Activated T-cell treated with anti-CD3 and anti-CD28 coated beads, Interleukin-2, amount 50 U/mL, for 48 hours (primary cell): ENCODE results near the gene SPON1.
"Not testable (repeated sequence)": the region's sequence is repeated elsewhere in the genome, so short reads cannot be mapped to it uniquely, and the experiment has no call there.

Experiments
- DNase-seq, 2 experiments: peaks; one replicate each; pipeline ENCODE4 v3.0.0-alpha.2; 2020

SPON1 gene

DNA sequence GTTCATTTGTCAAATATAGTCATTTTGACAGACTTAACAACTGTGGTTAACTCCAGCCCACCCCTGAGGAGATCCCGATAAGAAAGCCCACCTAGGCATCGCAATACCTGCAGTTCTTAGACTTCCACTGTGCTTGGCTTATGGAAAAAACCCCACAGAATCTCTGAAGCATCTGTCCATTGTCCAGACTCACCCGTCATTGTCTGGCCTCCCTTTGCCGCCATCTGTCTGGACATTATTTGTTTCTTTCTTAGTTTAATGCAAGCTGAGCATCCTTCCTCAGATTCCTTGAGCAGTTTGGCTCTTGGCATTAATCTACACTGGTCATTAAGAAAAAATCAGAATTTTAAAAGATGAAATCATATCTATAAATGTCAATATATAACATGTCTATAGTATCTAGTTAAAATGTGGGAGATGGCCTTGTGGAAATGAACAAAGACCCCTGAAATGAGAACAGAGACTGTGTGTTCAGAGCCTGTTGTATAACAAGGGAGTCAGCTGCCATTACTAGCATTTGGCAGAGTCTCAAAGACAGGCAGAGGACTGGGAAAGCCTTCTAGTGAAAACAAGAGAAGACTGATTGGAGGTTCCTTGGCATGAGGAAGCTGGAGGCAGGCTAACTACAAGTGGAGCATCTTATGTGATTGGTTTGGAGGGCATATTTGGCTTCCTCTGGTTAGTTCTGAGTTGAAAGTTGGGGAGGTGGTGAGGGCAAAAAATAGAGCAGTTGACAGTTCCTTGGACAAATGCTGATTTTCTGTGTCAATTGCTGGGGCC, 80.4 kb downstream of the SPON1 start:
- DNase-seq: no peak

DNA sequence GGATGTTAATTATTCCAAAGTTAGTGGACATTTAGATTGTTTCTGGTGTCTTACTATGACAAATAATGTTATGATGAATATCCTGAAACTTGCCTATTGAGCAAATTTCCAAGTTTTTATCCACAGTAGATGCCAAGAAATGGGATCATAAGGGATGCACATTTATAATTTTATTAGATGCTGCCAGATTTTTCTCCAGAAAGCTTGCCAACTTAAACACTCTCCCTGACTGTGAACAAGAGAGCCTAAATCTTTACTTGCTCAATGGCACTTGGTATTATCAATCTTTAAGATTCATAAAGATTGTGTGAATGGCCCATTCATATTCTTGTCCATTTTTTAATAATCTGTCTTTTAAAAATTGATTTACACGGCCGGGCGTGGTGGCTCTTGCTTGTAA, 82.4 kb downstream of the SPON1 start:
- DNase-seq: no peak

DNA sequence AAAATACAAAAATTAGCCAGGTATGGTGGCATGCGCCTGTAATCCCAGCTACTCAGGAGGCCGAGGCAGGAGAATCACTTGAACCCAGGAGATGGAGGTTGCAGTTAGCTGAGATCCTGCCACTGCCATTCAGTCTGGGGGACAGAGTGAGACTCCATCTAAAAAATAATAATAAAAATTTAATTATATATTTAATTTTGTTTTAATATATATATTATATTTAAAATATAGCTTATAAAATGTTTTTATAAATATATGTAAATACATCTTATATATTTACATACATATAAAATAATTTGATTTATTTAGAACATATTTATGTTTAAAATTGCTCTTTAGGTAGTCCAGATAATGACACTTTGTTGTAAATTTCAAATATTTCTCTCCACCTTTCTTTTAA, 82.9 kb downstream of the SPON1 start:
- DNase-seq: no peak

DNA sequence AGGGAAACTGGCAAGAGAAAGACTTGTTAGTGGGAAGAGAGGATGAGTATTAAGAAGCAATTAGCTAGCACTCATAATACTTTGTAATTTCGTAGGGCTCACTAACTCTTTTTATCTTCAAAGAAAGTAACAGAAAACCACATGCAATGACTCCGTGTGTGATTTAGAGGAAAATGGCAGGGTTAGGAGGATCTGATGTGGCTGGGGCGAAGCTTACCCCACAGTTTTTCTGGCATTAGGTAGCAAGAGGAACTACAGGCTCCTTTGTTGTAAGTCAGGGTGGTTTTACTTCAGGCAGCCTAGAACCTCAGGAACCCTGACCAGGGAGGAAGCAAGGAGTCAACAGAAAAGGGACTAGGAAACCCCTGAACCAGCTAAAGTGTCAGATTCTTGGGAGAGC, 89.7 kb downstream of the SPON1 start:
- no peak for DNase-seq

DNA sequence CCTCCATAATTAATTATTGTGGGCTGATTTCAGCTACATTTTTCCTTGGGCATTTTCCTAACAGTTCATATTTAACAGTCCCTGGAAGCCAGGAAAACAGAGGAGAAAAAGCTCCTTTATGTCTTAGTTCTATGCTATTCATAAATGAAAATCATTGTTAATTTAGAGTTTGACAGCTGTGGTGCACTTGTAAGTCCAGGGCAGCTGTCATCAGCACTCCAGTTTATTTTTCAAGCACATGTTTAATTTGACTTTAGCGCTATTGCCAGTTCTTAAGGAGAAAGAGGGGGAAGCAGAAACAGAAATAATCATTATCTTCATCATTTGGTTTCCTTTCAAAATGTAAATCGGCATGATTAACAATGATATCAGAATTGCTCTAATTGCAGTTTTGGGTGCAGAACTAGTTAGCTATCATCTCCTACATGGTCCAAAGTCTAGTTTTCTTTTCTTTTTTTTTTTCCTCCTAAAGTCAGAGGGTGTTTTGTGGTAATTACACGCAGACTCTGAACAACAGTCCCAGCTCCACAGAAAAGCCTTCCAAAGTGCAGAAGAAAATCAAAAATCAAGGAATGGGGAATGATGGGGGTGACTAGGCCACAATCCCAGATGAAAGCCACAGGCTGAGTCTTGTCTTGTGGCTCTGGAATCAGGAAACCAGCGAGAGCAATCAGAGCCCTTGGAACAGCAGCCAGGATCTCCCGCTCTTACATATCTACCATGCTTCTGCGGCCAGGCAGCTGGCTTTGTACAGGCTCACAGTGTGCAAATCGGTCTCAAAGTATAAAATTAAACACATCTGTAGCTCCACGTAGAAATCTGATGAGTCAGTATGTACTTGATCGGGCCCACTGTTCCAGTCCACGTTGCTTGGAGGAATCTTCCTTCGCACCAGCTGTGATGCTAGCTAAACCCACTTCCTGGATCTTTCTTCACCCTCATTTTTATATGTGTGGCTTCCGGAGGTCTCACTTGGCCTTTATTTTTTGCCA, 91.9 kb downstream of the SPON1 start:
- DNase-seq: no peak

DNA sequence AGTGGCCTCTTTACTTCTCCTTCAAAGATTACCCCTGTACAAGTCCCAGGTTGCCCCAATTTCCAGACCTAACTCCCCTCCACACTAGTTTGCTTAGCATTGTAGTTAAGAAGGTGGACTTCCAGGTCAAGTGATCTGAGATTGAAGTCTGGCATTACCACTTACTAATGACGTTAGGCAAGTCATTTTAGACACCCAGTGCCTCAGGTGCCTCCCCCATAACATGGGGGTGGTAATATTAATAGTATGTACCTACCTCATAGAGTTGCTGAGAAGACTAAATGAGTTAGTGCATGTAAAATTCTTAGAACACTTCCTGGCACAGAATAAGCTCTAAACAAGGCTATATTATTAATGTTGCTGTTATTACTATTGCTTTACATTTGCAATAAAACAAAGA, 93.4 kb downstream of the SPON1 start:
- no peak for DNase-seq

DNA sequence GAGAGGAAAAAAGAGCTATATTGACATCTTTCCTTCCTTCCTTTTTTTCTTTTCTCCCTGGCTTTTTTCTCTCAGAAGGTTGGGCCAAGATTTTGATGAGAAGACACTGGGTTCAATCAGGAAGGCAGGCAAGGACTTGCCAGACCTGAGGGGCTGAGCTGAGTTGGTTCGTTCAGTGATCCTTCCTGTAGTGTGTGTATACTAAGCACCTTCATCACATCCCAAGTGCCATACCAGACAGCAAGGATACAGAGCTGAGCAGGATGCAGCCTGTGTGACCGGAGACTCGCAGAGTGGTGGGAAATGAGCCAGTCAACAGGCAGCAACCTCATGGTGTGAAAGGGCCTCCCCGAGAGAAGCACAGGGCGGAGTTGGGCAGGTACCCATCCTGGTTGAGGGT, 95.5 kb downstream of the SPON1 start:
- DNase-seq: no peak

DNA sequence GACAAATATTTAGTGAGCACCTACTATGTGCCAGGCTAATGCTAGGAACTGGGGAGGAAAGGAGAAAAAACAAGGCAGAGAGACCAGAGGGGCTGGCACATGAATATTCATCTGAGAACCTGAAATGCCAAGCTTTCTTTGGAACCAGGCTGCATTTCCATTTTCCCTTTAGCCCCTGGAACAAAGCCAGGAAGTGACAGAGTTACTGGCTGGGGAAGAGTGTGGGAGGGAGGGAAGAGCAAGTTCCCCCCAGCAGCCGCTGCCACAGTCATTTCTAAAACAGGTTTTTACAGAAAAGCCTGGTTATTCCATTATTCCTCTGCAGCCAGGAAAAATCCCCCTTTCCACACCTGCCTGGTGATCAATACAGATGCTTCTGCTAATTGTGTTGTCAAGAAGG, 97.0 kb downstream of the SPON1 start:
- DNase-seq: no peak

DNA sequence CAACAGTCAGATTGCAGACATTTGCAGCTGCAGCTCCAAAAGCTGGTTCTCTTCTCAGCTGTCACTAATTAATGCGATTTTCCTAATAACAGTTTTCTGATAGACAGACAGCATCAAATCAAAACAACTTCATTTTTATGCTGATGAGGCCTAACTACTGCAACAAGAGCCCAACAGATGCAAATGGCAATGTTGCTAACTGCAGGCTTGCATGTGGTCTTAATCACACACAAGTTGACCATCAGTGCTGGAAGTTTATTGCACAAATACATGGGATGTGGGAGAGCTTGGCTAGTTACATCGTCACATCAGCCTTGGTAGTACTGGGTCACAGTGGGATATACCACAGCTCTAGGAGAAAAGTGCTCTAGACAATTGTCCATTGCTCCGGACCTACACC, 99.2 kb downstream of the SPON1 start:
- DNase-seq: no peak

DNA sequence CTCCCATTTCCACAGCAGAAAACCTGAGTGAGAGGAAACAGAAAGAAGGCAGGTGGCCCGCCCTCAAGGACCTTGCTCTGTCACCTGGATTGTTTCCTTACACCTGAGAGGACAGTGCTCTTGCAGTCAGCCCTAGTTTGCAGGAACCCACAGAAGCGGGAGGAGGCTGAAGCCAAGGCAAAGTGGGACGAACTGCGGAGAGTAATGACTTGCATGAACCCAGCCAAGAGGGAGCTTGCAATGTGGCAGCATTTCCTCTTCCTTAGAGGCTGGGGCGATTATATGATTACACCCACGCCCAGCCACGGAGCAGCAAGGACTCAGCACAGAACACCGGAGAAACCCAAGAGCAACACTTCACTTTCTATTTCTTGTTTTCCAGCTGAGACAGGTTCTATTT, 102.6 kb downstream of the SPON1 start:
- peak; percentile 27 to 31 for DNase-seq

DNA sequence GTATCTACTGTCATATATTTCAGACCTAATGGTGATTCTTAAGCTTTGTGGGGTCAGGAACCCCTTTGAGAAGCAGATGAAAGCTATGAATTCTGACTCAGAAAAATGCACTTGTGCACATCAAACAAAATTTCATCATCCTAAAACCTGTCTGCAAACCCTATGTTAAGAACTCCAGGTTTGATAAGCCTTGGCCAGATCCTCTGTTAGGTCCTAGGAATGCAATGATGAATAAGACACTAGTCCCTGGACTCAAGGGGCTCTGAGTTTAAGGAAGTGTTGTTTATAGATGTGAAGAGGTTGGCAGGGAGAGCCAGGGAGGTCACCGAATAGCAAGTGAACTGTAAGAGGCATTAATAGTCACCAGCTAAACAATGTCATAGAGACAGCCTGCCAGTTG, 103.2 kb downstream of the SPON1 start:
- no peak for DNase-seq

DNA sequence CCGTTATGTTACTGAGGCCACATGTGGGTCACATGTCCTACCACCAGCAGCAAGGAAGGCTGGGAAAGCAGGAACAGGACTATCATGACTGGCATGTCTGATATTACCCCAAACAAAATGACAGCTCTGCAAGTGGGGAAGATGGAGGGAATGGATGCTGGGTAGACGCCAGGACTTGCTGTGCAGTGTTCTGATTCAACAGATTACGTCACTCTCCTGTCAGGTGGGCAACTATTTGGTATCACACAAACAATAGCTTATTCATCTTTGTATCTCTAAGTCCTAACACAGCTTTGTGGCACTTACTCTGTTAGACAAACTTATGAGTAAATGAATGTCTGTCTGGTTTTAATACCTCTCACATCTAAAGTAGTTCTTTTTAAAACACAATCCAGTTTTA, 105.2 kb downstream of the SPON1 start:
- no peak for DNase-seq

DNA sequence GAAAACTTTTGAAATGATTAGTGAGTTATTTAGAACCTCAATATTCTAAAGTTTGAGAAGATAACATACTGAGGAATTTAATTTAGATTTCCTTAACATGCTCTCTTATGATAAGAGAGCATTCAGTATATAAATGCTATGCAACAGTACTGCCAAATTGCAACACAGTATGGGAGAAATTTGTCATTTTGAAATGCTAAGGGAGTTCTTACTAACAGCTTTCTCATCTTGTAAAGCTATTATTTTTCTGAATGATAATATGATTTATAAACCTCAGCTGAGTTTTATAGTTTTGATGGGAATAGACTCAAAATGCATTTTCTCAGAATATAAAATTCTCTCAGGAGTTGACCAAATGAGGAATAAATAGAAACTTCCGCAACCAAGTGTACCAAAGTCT, 108.4 kb downstream of the SPON1 start:
- DNase-seq: no peak

DNA sequence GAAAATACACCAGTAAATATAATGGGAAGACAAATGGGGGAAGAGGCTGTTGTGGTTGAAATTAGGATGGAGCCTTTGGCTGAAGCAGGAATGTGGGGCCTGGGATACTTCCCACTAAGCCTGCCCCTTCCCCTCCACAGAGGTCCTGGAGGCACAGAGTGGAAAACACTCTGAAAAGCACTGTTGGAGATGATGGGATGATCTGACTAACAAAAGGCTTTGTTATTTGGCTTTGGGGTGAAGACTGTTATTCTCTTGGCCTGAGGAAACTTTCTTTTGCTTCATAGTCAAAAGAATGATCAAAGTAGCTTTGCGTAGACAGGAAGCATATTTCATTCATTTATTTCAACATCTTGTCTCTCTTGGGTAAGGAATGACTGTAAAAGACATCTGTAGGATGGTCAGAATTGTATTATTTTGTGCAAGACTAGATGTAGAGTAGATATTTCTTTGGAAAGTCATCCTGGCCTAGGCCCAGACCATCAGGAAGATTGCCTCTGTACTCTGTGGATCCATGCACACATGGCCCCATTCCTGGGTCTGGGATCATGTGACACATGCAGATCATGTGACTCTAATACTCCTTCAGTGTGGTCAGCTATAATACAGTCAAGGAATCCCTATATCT, 111.4 kb downstream of the SPON1 start:
- no peak for DNase-seq

DNA sequence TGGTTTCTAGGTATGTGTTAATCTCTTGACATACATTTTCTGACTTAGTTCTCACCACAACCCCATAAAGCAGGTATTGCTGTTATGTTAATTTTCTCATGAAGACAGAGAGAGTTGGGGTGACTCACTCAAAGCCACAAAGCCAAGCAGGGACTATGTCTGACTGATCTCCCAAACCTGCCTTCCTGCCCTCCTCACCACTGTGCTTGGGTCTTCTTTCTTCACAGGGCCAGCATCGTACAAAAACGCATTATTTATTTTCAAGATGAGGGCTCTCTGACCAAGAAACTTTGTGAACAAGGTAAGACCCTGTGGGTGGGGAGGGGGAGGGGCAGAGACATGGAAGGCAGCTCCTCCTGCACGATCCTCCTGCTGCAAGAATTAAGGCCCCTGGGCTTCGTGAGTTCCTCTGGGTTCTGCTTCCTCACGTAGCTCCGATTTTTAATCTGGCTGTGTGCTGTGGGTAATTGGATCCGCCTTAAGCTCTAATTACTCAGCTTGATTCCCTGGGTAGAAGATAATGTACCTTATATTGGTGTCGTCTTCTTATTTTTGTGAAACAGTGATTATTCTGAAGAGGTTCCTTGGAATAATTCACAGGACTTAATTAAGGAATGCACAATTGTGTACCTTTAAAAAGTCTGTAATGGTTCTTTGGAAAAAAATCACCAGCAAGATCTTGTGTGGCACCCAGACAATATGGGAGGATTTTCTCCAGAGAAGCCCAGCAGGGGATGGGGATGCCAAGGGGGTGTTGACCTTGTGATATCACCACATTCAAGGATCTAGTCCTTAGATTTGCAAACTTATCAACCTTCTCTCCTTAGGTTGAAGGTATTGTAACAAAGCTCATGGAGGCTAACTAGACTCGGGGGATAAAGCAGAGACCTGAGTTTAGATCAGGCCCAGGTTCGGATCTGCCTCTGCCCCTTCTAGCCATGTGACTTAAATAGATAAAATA, 112.9 kb downstream of the SPON1 start:
- DNase-seq: peak; percentile 67 to 71

DNA sequence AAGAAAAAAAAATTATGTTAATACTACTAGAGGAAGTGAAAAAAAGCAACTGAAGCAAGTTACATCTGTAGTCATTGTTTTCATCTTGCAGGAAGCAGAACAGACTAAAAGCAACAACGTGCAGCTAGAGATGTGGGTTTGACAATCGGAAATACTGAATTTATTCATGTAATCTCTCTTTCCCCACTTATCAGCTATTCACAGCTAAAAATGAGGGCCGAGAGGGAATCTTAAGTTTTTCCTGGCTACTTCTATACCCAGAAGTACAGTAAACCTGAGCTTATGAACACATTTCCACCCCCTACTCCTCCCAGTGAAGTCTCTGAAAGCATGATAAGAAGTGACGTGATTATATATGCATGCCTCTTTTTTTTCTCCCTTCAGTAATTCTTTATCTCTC, 116.5 kb downstream of the SPON1 start:
- DNase-seq: no peak

DNA sequence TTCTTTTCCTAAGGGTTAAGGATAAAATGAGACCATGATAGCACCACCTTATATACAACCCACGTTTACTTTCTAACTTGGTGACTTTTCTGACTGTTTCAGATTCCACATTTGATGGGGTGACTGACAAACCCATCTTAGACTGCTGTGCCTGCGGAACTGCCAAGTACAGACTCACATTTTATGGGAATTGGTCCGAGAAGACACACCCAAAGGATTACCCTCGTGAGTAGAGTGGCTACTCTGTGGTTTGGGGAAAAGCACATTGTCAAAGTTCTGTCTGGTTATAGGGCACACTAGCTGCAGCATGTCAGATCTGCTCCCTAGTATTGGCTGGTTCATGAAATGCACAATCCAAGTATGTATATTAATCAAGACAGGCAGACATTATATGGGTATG, 117.3 kb downstream of the SPON1 start:
- DNase-seq: no peak

DNA sequence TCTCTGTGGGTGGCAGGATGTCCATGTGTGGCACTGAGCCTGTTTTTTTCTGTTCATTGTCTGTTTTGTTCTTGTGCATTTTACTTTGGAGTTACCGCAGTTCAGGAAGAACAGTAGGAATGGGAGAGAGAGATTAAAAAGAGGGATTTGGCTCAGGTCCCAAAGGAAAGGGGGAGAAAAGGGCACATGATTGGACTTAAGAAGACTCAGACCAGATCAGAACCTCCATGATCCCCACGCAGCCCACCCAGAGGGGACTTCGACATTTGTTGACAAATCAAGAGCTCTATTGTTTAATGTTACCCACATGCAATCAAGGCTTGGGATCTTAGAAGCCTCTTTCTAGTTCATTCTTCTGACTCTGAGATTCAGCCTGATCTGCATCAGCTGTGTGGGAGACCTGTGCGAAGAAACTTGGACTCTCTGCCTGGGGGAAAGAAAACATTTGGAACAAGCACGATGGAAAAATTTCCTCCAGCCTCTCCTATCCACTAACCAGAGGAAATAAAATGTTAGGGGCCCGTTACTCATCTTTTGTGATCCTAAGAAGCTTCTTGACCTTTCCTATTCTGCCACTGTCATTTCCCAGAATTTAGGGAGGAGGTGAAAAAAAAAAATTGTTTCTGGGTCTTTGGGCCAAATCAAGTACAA, 119.2 kb downstream of the SPON1 start:
- no peak for DNase-seq

DNA sequence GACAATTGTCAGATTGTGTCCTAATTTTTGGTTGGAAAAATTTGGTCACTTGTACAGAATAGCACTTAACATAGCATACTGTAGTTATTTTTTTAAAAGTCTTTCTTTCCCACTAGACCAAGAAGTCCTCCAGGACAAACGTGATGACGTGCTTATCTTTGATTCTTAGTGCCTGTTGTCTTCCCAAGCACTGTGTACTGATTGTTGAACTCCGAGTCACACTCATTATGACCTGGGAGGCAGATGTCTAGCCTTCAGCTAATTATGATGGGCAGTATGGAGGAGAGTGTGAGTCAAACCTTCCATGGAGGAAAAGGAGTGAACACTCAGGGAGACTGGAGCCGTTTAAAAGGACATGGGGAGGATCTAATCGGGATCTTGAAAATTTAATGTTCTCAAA, 119.8 kb downstream of the SPON1 start:
- no peak for DNase-seq

DNA sequence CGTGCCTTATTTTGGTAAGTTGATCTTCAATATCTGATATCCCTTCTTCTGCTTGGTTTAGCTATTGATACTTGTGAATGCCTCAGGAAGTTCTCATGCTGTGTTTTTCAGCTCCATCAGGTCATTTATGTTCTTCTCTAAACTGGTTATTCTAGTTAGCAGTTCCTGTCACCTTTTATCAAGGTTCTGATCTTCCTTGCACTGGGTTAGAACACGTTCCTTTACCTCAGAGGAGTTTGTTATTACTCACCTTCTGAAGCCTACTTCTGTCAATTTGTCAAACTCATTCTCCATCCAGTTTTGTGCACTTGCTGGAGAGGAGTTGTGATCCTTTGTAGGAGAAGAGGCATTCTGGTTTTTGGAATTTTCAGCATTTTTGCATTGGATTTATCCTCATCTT, 126.3 kb downstream of the SPON1 start:
- DNase-seq: not testable (repeated sequence)

DNA sequence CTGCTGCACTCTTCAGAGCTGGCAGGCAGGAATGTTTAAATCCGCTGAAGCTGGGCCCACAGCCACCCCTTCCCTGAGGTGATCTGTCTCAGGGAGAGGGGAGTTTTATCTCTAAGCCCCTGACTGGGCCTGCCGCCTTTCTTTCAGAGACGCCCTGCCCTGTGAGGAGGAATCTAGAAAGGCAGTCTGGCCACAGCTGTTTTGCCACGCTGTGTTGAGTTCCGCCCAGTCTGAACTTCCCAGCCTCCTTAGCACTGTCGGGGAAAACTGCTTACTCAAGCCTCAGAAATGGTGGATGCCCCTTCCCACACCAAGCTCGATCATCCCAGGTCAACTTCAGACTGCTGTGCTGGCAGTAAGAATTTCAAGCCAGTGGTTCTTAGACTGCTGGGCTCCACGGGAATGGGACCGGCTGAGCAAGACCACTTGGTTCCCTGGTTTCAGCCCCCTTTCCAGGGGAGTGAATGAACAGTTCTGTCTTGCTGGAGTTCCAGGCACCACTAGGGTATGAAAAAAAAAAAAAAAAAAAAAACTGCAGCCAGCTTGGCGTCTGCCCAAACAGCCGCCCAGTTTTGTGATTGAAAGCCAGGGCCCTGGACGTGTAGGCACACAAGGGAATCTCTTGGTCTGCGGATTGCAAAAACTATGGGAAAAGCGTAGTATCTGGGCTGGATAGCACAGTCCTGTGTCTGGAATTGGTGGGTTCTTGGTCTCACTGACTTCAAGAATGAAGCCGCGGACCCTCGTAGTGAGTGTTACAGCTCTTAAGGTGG, 127.4 kb downstream of the SPON1 start:
- no peak for DNase-seq
